Sigmoid colon (tissue), 7 donors: Measurements from ENCODE around the gene MLF2. TPM values are rescaled to one million over a fixed set of nuclear protein-coding genes. Genes with fewer than 3 reads are reported as not detected.

Experiments used
- DNase-seq: peaks from one replicate; pipeline ENCODE4 v3.0.0-alpha.2; 2019
- H3K27ac ChIP-seq, 4 donors: fragments of 200-600 bp; sonication (generic); one replicate each; pipeline ENCODE4 v1.5.1; 2016 to 2019; ENCODE audit warnings: mild to moderate bottlenecking in 1 of 4
- H3K27me3 ChIP-seq, 3 donors: fragments of 200-600 bp; sonication (generic); one replicate each; pipeline ENCODE4 v1.5.1; 2019; ENCODE audit warnings: mild to moderate bottlenecking in 1 of 3
- H3K36me3 ChIP-seq, 4 donors: fragments of 200-600 bp; sonication (generic); one replicate each; pipeline ENCODE4 v1.5.1; 2016 to 2019
- H3K4me1 ChIP-seq, 4 donors: fragments of 200-600 bp; sonication (generic); one replicate each; pipeline ENCODE4 v1.5.1; 2017 to 2019
- H3K4me3 ChIP-seq, 4 donors: fragments of 200-600 bp; sonication (generic); one replicate each; pipeline ENCODE4 v1.5.1; 2017 to 2019; ENCODE audit warnings: mild to moderate bottlenecking in 2 of 4, moderate library complexity in 1 of 4
- H3K9me3 ChIP-seq, 4 donors: fragments of 200-600 bp in 3 of 4; sonication (generic) in 3 of 4; one replicate each; pipeline versions ENCODE4 v1.5.1 to v1.6.1; 2013 to 2019
- EP300 ChIP-seq, 4 donors: sonication (generic); formaldehyde crosslinking; IDR thresholded peaks; one replicate each; pipeline ENCODE4 v1.6.1; 2017; ENCODE audit warnings: antibody characterized with exemption in 4 of 4
- POLR2A ChIP-seq, 2 donors: fragments of 450-650 bp; IDR thresholded peaks; one replicate each; pipeline ENCODE4 v1.6.1; 2016; ENCODE audit warnings: antibody characterized with exemption in 2 of 2, mild to moderate bottlenecking in 2 of 2, moderate library complexity in 2 of 2
- POLR2AphosphoS5 ChIP-seq, 4 donors: sonication (generic); formaldehyde crosslinking; IDR thresholded peaks; one replicate each; pipeline ENCODE4 v1.6.1; 2017; ENCODE audit warnings: antibody characterized with exemption in 4 of 4
- WGBS, 2 donors: extraction: QIAGEN DNeasy Blood & Tissue Kit; methylation state at CpG; one replicate each; pipeline ENCODE4 v1.1.7; 2013; 5-methylcytosine and 5-hydroxymethylcytosine counted together
- intact Hi-C: fragments of 100-400 bp; cut with DNase I; formaldehyde crosslinking; loops from one replicate; pipeline ENCODE4 v1.15.1; 2023
- polyA plus RNA-seq, 3 donors: library from polyadenylated mRNA; stranded (reverse); fragments of 200-250 nt; gene quantifications; one replicate each; pipeline ENCODE4 v1.2.3, GENCODE V29; 2013
- total RNA-seq, 4 donors: library from RNA; depleted of rRNA; stranded (reverse); fragments of >200 nt; gene quantifications; one replicate each; pipeline ENCODE4 v1.1.0, GENCODE V29; 2016
- TF ChIP-seq, protein P1 (sequence below), 4 experiments: fragments of 450-650 bp in 3 of 4; fragments of 200-600 bp in 1 of 4; IDR thresholded peaks; one replicate each; pipeline ENCODE4 v1.5.1; 2016 to 2019; ENCODE audit warnings: antibody characterized with exemption in 4 of 4, mild to moderate bottlenecking in 3 of 4, moderate library complexity in 2 of 4
- donor health status: healthy with polysubstance abuse.
- donor health status: Bipolar disorder and iron deficiency.
- donor health status: healthy.

The MLF2 gene
- total and polyA plus RNA-seq, 7 donors: 148 to 220 (median 159) TPM

DNA sequence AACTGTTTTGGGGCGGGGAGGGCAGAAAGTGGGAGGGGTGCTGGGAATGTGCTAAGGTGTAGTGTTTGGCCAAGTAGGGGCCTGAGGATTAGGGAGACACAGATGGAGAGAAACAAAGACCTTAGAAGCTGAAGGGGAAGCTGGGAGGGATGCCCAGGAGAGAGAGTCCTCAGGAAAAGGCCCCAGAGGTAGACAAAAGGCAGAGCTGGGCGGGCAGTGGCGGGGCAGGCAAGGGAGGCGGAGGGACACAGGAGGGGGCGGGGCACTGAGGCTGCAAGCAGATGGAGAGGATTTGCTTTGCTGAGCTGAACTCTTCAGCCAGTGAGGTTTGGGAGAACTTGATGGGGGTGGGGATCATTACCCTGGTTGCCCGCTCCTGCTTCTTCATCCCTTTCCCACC, 16.0 kb upstream of the MLF2 start:
- Histone ChIP-seq H3K4me3 (peak overlapping the region; percentile 61 to 94 (median 91)), H3K9me3 (no peaks in the 10 kb centered on the region), H3K4me1 (peaks cover 0 to 84% (median 78%) of the 10 kb centered on the region in 4 donors), H3K36me3 (peaks cover 0 to 23% (median 6%) of the 10 kb centered on the region in 4 donors), H3K27me3 (no peaks in the 10 kb centered on the region), H3K27ac (peak overlapping the region; percentile 93 to 99 (median 96))
- TF ChIP-seq EP300 (IDR thresholded peaks at IDR 0.05) (no peak), POLR2AphosphoS5 (IDR thresholded peaks at IDR 0.05) (peak in 1 of 4 donors; percentile 31)
- intact Hi-C loops: loop anchor here (5.0 kb wide), 2 partner anchors 58 to 157 kb away; partner anchors contain the start of gene P3H3
- DNase-seq: peak; percentile 88
- 65 to 68% methylated on average over 6 of the region's 6 CpGs for WGBS, 2 donors

DNA sequence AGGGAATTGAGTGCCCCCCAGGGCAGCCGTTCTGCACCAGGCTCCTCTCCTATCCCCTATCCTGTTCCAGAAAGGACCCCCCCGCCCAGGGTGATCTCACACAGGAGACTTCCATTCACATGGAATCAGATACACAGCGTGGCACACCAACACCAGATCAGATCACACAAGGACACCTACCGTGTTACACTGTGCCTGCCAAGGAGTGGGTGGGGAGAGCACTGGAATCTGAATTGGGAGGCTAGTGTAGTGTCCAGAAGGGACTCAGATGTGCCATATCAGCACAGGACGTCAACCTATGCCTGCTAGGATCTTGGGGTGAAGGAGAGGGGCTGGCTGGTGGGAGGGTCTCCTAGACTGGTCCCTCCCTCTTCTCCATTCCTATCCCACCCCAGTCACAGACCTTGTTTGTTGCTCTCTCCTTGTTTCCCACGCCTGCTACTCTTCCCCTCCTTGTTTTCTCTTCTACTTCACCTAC, 15.5 kb upstream of the MLF2 start:
- Histone ChIP-seq H3K4me3 (peak overlapping the region; percentile 61 to 94 (median 91)), H3K9me3 (no peaks in the 10 kb centered on the region), H3K27ac (peak overlapping the region; percentile 93 to 99 (median 96)), H3K36me3 (peaks cover 0 to 23% (median 6%) of the 10 kb centered on the region in 4 donors), H3K4me1 (peaks cover 0 to 84% (median 79%) of the 10 kb centered on the region in 4 donors), H3K27me3 (no peaks in the 10 kb centered on the region)
- intact Hi-C loops: loop anchor here (5.0 kb wide), 2 partner anchors 59 to 156 kb away; partner anchors contain the start of gene P3H3
- TF ChIP-seq EP300 (IDR thresholded peaks at IDR 0.05): no peak
- TF ChIP-seq, protein P1, sequence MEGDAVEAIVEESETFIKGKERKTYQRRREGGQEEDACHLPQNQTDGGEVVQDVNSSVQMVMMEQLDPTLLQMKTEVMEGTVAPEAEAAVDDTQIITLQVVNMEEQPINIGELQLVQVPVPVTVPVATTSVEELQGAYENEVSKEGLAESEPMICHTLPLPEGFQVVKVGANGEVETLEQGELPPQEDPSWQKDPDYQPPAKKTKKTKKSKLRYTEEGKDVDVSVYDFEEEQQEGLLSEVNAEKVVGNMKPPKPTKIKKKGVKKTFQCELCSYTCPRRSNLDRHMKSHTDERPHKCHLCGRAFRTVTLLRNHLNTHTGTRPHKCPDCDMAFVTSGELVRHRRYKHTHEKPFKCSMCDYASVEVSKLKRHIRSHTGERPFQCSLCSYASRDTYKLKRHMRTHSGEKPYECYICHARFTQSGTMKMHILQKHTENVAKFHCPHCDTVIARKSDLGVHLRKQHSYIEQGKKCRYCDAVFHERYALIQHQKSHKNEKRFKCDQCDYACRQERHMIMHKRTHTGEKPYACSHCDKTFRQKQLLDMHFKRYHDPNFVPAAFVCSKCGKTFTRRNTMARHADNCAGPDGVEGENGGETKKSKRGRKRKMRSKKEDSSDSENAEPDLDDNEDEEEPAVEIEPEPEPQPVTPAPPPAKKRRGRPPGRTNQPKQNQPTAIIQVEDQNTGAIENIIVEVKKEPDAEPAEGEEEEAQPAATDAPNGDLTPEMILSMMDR (IDR thresholded peaks at IDR 0.05): no peak
- no peak for TF ChIP-seq POLR2A (IDR thresholded peaks at IDR 0.05)
- no peak for TF ChIP-seq POLR2AphosphoS5 (IDR thresholded peaks at IDR 0.05)
- DNase-seq: no peak
- WGBS, 2 donors: 60 to 70% methylated on average over 6 of the region's 6 CpGs

DNA sequence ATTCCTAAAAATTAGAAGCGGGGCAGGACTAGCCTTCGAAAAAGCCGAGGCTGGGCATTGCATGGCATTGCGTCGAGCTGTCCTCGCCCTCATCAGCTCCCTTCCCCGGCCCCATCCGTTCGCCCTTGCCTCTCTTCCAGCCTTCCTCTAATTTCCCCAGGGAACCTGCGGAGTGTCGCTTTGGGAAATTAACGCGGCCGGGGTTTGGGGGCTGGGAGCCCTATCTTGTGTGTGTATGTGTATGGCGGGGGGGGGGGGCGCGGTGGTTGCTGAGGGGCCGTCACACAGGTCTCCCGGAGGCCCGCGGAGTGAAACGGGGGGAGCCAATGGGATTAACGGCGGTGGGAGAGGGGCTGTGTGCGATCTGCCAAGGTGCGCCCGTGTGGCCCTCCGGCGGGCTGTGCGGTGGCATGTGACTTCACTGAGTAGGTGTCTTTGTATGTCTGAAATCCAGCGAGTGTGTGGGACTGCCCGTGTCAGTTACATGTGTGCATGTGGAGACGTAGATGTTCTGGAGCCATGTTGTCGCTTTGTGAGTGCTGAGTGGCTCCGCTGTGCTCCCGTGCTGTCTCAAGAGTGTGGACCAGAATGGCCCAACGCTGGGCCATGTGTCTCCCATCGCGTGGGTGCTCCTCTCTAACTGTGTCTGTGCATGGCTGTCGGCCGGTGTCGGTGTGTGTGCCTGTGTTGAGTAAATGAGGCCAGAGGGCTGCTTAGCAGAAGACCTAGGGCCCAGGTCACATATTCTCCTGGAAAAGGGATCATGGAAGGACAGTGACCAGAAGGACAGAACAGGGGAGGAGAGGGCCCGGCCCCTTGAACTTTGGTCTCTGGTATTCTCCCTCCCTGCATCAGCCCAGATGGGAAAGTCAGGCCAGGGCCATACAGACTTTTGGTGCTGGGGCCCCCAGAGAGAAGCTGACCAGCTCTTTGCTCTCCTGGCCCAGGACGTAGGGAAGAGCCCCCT, 14.7 kb upstream of the MLF2 start:
- WGBS, 2 donors: 24 to 26% methylated on average over 43 to 44 of the region's 44 CpGs
- no peak for DNase-seq
- Histone ChIP-seq H3K36me3 (peaks cover 0 to 23% (median 6%) of the 10 kb centered on the region in 4 donors), H3K4me3 (peak overlapping the region; percentile 61 to 94 (median 91)), H3K4me1 (peaks cover 0 to 81% (median 78%) of the 10 kb centered on the region in 4 donors), H3K9me3 (no peaks in the 10 kb centered on the region), H3K27me3 (no peaks in the 10 kb centered on the region), H3K27ac (peak overlapping the region; percentile 93 to 99 (median 96))
- TF ChIP-seq EP300 (IDR thresholded peaks at IDR 0.05) (no peak), POLR2AphosphoS5 (IDR thresholded peaks at IDR 0.05) (peak in 3 of 4 donors; percentile 15 to 36 (median 17))
- intact Hi-C loops: loop anchor here (5.0 kb wide), 2 partner anchors 60 to 155 kb away; partner anchors contain the start of gene P3H3

DNA sequence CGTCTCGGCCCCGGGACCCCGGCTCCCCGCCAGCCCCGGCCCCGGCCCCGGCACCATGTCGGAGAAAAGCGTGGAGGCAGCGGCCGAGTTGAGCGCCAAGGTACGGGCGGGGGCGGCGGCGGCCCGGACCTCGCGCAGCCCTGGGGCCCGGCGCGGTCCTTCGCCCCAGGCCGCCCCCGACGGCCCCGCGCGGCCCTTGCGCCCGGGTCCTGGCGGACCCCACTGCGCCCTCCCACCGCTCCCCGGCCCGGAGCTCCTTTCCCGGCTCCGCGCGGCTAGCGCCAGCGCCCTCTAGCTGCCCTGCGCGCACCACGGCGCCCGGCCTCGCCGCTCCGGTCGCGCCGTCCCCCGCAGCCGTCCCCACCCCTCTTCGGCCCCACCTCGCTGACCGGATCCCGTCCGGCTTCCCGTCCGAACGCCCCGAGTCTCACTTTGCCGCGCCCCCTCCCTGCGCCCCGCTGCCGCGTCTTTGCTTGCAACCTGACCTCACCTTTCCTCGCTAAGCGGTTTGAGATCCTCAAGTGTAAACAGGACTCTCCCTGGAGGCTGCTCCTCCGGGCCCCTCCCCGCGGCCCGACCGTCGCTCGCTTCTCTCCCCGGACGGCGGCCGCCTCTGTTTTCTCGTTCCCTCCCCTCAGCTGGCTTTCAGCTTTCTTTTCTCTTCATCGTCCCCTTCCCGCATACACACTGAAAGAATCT, 13.9 kb upstream of the MLF2 start:
- no peaks in the 10 kb centered on the region for H3K27me3 ChIP-seq
- intact Hi-C loops: loop anchor here (5.0 kb wide), 2 partner anchors 61 to 154 kb away; partner anchors contain the start of gene P3H3
- H3K27ac ChIP-seq: peak overlapping the region; percentile 93 to 99 (median 96)
- DNase-seq: peak; percentile 91
- no peaks in the 10 kb centered on the region for H3K9me3 ChIP-seq
- peaks cover 0 to 23% (median 6%) of the 10 kb centered on the region in 4 donors for H3K36me3 ChIP-seq
- H3K4me3 ChIP-seq: peak overlapping the region; percentile 61 to 94 (median 91)
- H3K4me1 ChIP-seq: peaks cover 0 to 74% (median 70%) of the 10 kb centered on the region in 4 donors
- WGBS, 2 donors: 1% methylated on average over 88 of the region's 88 CpGs
- no peak for TF ChIP-seq POLR2A (IDR thresholded peaks at IDR 0.05)
- TF ChIP-seq, protein P1 (IDR thresholded peaks at IDR 0.05): peak in 2 of 4 experiments; percentile 41 to 74
- TF ChIP-seq POLR2AphosphoS5 (IDR thresholded peaks at IDR 0.05): peak; percentile 19 to 72 (median 54)
- TF ChIP-seq EP300 (IDR thresholded peaks at IDR 0.05): no peak
